RKO (cell line): ENCODE measurements around the gene SLC25A22.

ENCODE experiments used
- DNase-seq: peaks from one replicate; pipeline ENCODE4 v3.0.0-alpha.2; 2016; ENCODE audit warnings: low spot score

Gene SLC25A22

GRCh38 chr11:821512-822371, 23.7 kb upstream of the SLC25A22 start:
- no peak for DNase-seq

- no peak for DNase-seq
Measured at GRCh38 chr11:820655-821511, 22.8 kb upstream of the SLC25A22 start.

- DNase-seq: peak; percentile 85
Measured at GRCh38 chr11:819943-820649, 22.0 kb upstream of the SLC25A22 start.

- DNase-seq: peak; percentile 92
Measured at GRCh38 chr11:819129-819931, 21.2 kb upstream of the SLC25A22 start.

GRCh38 chr11:818396-819128, 20.5 kb upstream of the SLC25A22 start, which contains the start of gene PNPLA2:
TSS of gene PNPLA2 (plus strand) at chr11:818914. CDS start at chr11:819719, 805 bp downstream.
- no peak for DNase-seq

GRCh38 chr11:816433-816779, 18.3 kb upstream of the SLC25A22 start:
- no peak for DNase-seq

GRCh38 chr11:815675-816432, 17.8 kb upstream of the SLC25A22 start:
- DNase-seq: no peak

GRCh38 chr11:813456-814096, 15.5 kb upstream of the SLC25A22 start:
- DNase-seq: no peak

GRCh38 chr11:813072-813455, 15.0 kb upstream of the SLC25A22 start:
- no peak for DNase-seq

- no peak for DNase-seq
Measured at GRCh38 chr11:812390-812789, 14.3 kb upstream of the SLC25A22 start.

GRCh38 chr11:811446-812245, 13.6 kb upstream of the SLC25A22 start:
- no peak for DNase-seq

- no peak for DNase-seq
Measured at GRCh38 chr11:810040-810567, 12.0 kb upstream of the SLC25A22 start.

GRCh38 chr11:809287-810039, 11.4 kb upstream of the SLC25A22 start, which contains the start of gene RPLP2:
TSS of gene RPLP2 (plus strand) at chr11:809967. CDS start at chr11:810235, 268 bp downstream.
- DNase-seq: peak; percentile 97

GRCh38 chr11:808427-809286, 10.6 kb upstream of the SLC25A22 start:
- DNase-seq: no peak

GRCh38 chr11:804599-804964, 6.5 kb upstream of the SLC25A22 start:
- peak; percentile 63 for DNase-seq

- DNase-seq: no peak
Measured at GRCh38 chr11:803770-804598, 5.9 kb upstream of the SLC25A22 start.
